Femur (tissue), 1 donor: ENCODE measurements around the gene CPZ.
A peak's percentile ranks its signal among the peaks of the same experiment; 100 is the strongest.
"Not testable (repeated sequence)": the region's sequence is repeated elsewhere in the genome, so short reads cannot be mapped to it uniquely, and the experiment has no call there.

Experiments
- DNase-seq: peaks from one replicate; pipeline ENCODE4 v3.0.0-alpha.2; 2017

The CPZ gene

GRCh38 chr4:8641931-8642650, 49.5 kb downstream of the CPZ start:
- DNase-seq = no peak

GRCh38 chr4:8642651-8643321, 50.2 kb downstream of the CPZ start:
- no peak for DNase-seq

- no peak for DNase-seq
Measured at GRCh38 chr4:8643441-8643840, 50.9 kb downstream of the CPZ start.

- DNase-seq = no peak
Measured at GRCh38 chr4:8643986-8644385, 51.4 kb downstream of the CPZ start.

GRCh38 chr4:8644461-8644891, 51.9 kb downstream of the CPZ start:
- DNase-seq = peak; percentile 16

- DNase-seq = peak; percentile 13
Measured at GRCh38 chr4:8644966-8645752, 52.6 kb downstream of the CPZ start.

GRCh38 chr4:8645753-8646124, 53.2 kb downstream of the CPZ start:
- peak; percentile 3 for DNase-seq

- peak; percentile 10 for DNase-seq
Measured at GRCh38 chr4:8646296-8647093, 53.9 kb downstream of the CPZ start.

- peak; percentile 4 for DNase-seq
Measured at GRCh38 chr4:8647094-8647570, 54.6 kb downstream of the CPZ start.

GRCh38 chr4:8647626-8648025, 55.1 kb downstream of the CPZ start:
- DNase-seq = peak; percentile 1

- DNase-seq = peak; percentile 2
Measured at GRCh38 chr4:8648296-8648695, 55.7 kb downstream of the CPZ start.

GRCh38 chr4:8648816-8649630, 56.5 kb downstream of the CPZ start:
- DNase-seq = peak; percentile 3

- peak; percentile 5 for DNase-seq
Measured at GRCh38 chr4:8649631-8650361, 57.2 kb downstream of the CPZ start.

- peak; percentile 6 for DNase-seq
Measured at GRCh38 chr4:8651661-8652180, 59.2 kb downstream of the CPZ start.

- DNase-seq = no peak
Measured at GRCh38 chr4:8652181-8653078, 59.9 kb downstream of the CPZ start.

- DNase-seq = no peak
Measured at GRCh38 chr4:8653326-8654000, 60.9 kb downstream of the CPZ start.

GRCh38 chr4:8654139-8654538, 61.6 kb downstream of the CPZ start:
- DNase-seq = not testable (repeated sequence)

GRCh38 chr4:8655411-8656184, 63.0 kb downstream of the CPZ start:
- no peak for DNase-seq
